ENCODE measurements around the gene ZNF584.

GRCh38 chr19:58466089-58466759 lies 57.8 kb downstream of the ZNF584 start:
- TF ChIP-seq CTCF (IDR thresholded peaks at IDR 0.05) = no peak
- TF ChIP-seq EZH2 (IDR thresholded peaks at IDR 0.05; ENCODE audit: borderline replicate concordance, insufficient read depth, low read depth, low read length, poor library complexity, severe bottlenecking) = no peak

Data from B cell (primary cell).